SK-N-SH (cell line): Measurements from ENCODE around the gene ARL2BP. TPM values are rescaled to one million over a fixed set of nuclear protein-coding genes. Genes with fewer than 3 reads are reported as not detected.
A peak's percentile ranks its signal among the peaks of the same experiment; 100 is the strongest.

ENCODE experiments used
- CTCF ChIA-PET: fragments of 300-600, 350-600 bp; formaldehyde crosslinking; extraction: SDS; loops from one replicate; lab custom pipeline; 2021; lab: Yijun Ruan, JAX
- POLR2A ChIA-PET: fragments of 350-600 bp; sonication (Branson Sonifier 250); formaldehyde crosslinking; extraction: SDS; loops from one replicate; lab custom pipeline; 2020; ENCODE audit warnings: antibody characterized with exemption, inconsistent platforms; lab: Yijun Ruan, JAX
- DNase-seq: peaks from one replicate; pipeline ENCODE4 v3.0.0; 2012
- H2AFZ ChIP-seq: fragments of 200-600 bp; sonication (generic); 2 replicates; pipeline ENCODE4 v1.8.1; 2016; ENCODE audit warnings: antibody characterized with exemption, mild to moderate bottlenecking, low read depth
- H3F3A ChIP-seq: fragments of 200-600 bp; sonication (generic); replicated peaks from 2 replicates; pipeline ENCODE3; 2016; ENCODE audit warnings: antibody characterized with exemption, mild to moderate bottlenecking; ENCODE audit not compliant: insufficient read depth
- H3K27ac ChIP-seq, 2 experiments: fragments of 200-500 bp in 1 of 2; fragments of 200-600 bp in 1 of 2; sonication (Bioruptor generic) in 1 of 2; sonication (generic), shearing (Covaris generic) in 1 of 2; 2 replicates each; pipeline versions ENCODE4 v1.5.1 to v1.6.1; 2014 to 2016; ENCODE audit warnings: low read depth in 2 of 2, inconsistent platforms in 1 of 2, low read length in 1 of 2, mild to moderate bottlenecking in 1 of 2, mixed read lengths in 1 of 2
- H3K27me3 ChIP-seq: fragments of 200-600 bp; sonication (generic), shearing (Covaris generic); 2 replicates; pipeline ENCODE4 v1.6.1; 2016; ENCODE audit warnings: mixed run types; ENCODE audit not compliant: insufficient read depth
- H3K36me3 ChIP-seq, 2 experiments: fragments of 200-500 bp in 1 of 2; fragments of 200-600 bp in 1 of 2; sonication (Bioruptor generic) in 1 of 2; sonication (generic) in 1 of 2; replicated peaks in 1 of 2; 2 replicates each; pipeline versions ENCODE3 to v1.5.1; 2014 to 2016; ENCODE audit warnings: low read length in 1 of 2, mild to moderate bottlenecking in 1 of 2; ENCODE audit not compliant: insufficient read depth in 2 of 2, control insufficient read depth in 1 of 2
- H3K4me1 ChIP-seq, 2 experiments: fragments of 200-500 bp in 1 of 2; fragments of 200-600 bp in 1 of 2; sonication (Bioruptor generic) in 1 of 2; sonication (generic), shearing (Covaris generic) in 1 of 2; 2 replicates each; pipeline versions ENCODE4 v1.5.1 to v1.6.1; 2014 to 2016; ENCODE audit warnings: low read depth in 1 of 2, low read length in 1 of 2, mixed run types in 1 of 2; ENCODE audit not compliant: insufficient read depth in 2 of 2, control insufficient read depth in 1 of 2
- H3K4me2 ChIP-seq: fragments of 200-600 bp; sonication (generic), shearing (Covaris generic); 2 replicates; pipeline ENCODE4 v1.6.1; 2017; ENCODE audit warnings: mixed run types
- H3K4me3 ChIP-seq, 2 experiments: fragments of 200-500 bp in 1 of 2; fragments of 200-600 bp in 1 of 2; sonication (Bioruptor generic) in 1 of 2; sonication (generic), shearing (Covaris generic) in 1 of 2; 2 replicates each; pipeline versions ENCODE4 v1.5.1 to v1.8.1; 2014 to 2016; ENCODE audit warnings: low read depth in 2 of 2, inconsistent platforms in 1 of 2, low read length in 1 of 2, mild to moderate bottlenecking in 1 of 2, mixed read lengths in 1 of 2, moderate library complexity in 1 of 2
- H3K79me2 ChIP-seq: fragments of 200-600 bp; sonication (generic); 2 replicates; pipeline ENCODE4 v1.8.1; 2017; ENCODE audit warnings: mild to moderate bottlenecking; ENCODE audit not compliant: insufficient read depth
- H3K9ac ChIP-seq: fragments of 200-600 bp; sonication (generic); 2 replicates; pipeline ENCODE4 v1.6.1; 2017; ENCODE audit warnings: mixed run types
- H3K9me2 ChIP-seq: fragments of 200-600 bp; sonication (generic); 2 replicates; pipeline ENCODE4 v1.6.1; 2017; ENCODE audit warnings: mixed run types
- H3K9me3 ChIP-seq: fragments of 200-600 bp; sonication (generic); 2 replicates; pipeline ENCODE4 v1.6.1; 2017; ENCODE audit warnings: mixed run types, mild to moderate bottlenecking, moderate library complexity
- H4K20me1 ChIP-seq: fragments of 200-600 bp; sonication (generic); 2 replicates; pipeline ENCODE4 v1.6.1; 2017; ENCODE audit warnings: mild to moderate bottlenecking, mixed run types; ENCODE audit not compliant: insufficient read depth
- ELF1 ChIP-seq: IDR thresholded peaks from 2 replicates; pipeline ENCODE4 v1.4.0; 2012
- EP300 ChIP-seq, 2 experiments: IDR thresholded peaks; 2 replicates each; pipeline versions ENCODE4 v1.4.0 to v1.6.1; 2012; ENCODE audit warnings: borderline replicate concordance in 1 of 2, low read depth in 1 of 2, low read length in 1 of 2
- FOSL2 ChIP-seq: IDR thresholded peaks from 2 replicates; pipeline ENCODE4 v1.4.0; 2012; ENCODE audit warnings: low read depth, mild to moderate bottlenecking, moderate library complexity, borderline replicate concordance
- GATA2 ChIP-seq: sonication (generic); formaldehyde crosslinking; IDR thresholded peaks from 2 replicates; pipeline ENCODE4 v1.5.0; 2020; ENCODE audit warnings: mild to moderate bottlenecking, missing genetic modification reagents
- IRF3 ChIP-seq: fragments of 150-350 bp; IDR thresholded peaks from 2 replicates; pipeline ENCODE4 v1.6.1; 2016; ENCODE audit warnings: mild to moderate bottlenecking, low read depth, low read length
- NFIC ChIP-seq: IDR thresholded peaks from 2 replicates; pipeline ENCODE4 v1.4.0; 2012; ENCODE audit warnings: borderline replicate concordance
- NRF1 ChIP-seq: IDR thresholded peaks from 2 replicates; pipeline ENCODE4 v1.6.1; 2012; ENCODE audit warnings: low read depth, mild to moderate bottlenecking, low read length
- POLR2AphosphoS5 ChIP-seq: IDR thresholded peaks from 2 replicates; pipeline ENCODE4 v1.6.1; 2012; ENCODE audit warnings: low read depth, low read length
- RAD21 ChIP-seq: IDR thresholded peaks from 2 replicates; pipeline ENCODE4 v1.6.1; 2012; ENCODE audit warnings: mild to moderate bottlenecking, low read length
- RCOR1 ChIP-seq: fragments of 150-350 bp; IDR thresholded peaks from 2 replicates; pipeline ENCODE4 v1.6.1; 2017; ENCODE audit warnings: antibody characterized with exemption, low read length
- RXRA ChIP-seq: IDR thresholded peaks from 2 replicates; pipeline ENCODE4 v1.4.0; 2012; ENCODE audit warnings: low read depth, mild to moderate bottlenecking, borderline replicate concordance
- TCF12 ChIP-seq: IDR thresholded peaks from 2 replicates; pipeline ENCODE4 v1.4.0; 2012
- TEAD4 ChIP-seq: IDR thresholded peaks from 2 replicates; pipeline ENCODE4 v1.4.0; 2012; ENCODE audit warnings: mild to moderate bottlenecking, borderline replicate concordance; ENCODE audit not compliant: insufficient read depth
- USF2 ChIP-seq: fragments of 150-350 bp; IDR thresholded peaks from 2 replicates; pipeline ENCODE4 v1.6.1; 2017; ENCODE audit warnings: antibody characterized with exemption, low read length, low read depth, borderline replicate concordance
- WGBS: methylation state at CpG from one replicate; pipeline ENCODE4 v1.1.6; 2017; ENCODE audit warnings: low lambda C conversion rate; 5-methylcytosine and 5-hydroxymethylcytosine counted together
- polyA plus RNA-seq, 3 experiments: library from polyadenylated mRNA; depleted of rRNA; stranded (reverse); fragments of >200 nt; gene quantifications; 2 replicates each; pipeline ENCODE4 v1.2.3, GENCODE V29; 2012
- TF ChIP-seq, protein P1 (sequence below): IDR thresholded peaks from 2 replicates; pipeline ENCODE4 v1.4.0; 2012; ENCODE audit warnings: low read depth
- TF ChIP-seq, protein P2 (sequence below): fragments of 200-600 bp; sonication (generic); IDR thresholded peaks from 2 replicates; pipeline ENCODE4 v1.6.1; 2017; ENCODE audit warnings: antibody characterized with exemption, mild to moderate bottlenecking, moderate library complexity

ARL2BP gene
- polyA plus RNA-seq, 1 of the 3 experiments (the other 2 are of a cell fraction): 61.8 TPM

- H4K20me1 ChIP-seq: no peaks in the 10 kb centered on the region
- no peaks in the 10 kb centered on the region for H3K9me3 ChIP-seq
- H3F3A ChIP-seq: no peaks in the 10 kb centered on the region
- H3K36me3 ChIP-seq: no peaks in the 10 kb centered on the region
- peak; percentile 91 for DNase-seq
- POLR2A ChIA-PET: interaction anchor here (0.7 to 1.4 kb wide), 2 partner anchors 21 to 196 kb away, joined by 3 to 4 read pairs; partner anchors contain the start of genes ARL2BP and POLR2C
- H3K4me2 ChIP-seq: peak overlapping the region; percentile 52; the same call in 1 of the 2 replicates
- CTCF ChIA-PET: interaction anchor here (0.8 to 1.7 kb wide), 4 partner anchors 34 to 181 kb away, joined by 3 to 6 read pairs (median 3); no protein-coding TSS in a partner anchor
- H3K9ac ChIP-seq: peak overlapping the region; percentile 22; the same call in 1 of the 2 replicates
- H3K79me2 ChIP-seq: no peaks in the 10 kb centered on the region
- peaks cover 0 to 41% of the 10 kb centered on the region in 2 experiments; a peak in 2 of 4 replicates for H3K4me1 ChIP-seq
- H3K9me2 ChIP-seq: no peaks in the 10 kb centered on the region
- TF ChIP-seq RCOR1 (peak; percentile 58; the same call in 1 of the 2 replicates), EP300 (IDR thresholded peaks at IDR 0.05; ENCODE audit: borderline replicate concordance in 1 of 2, low read depth in 1 of 2, low read length in 1 of 2) (peak in 1 of 2 experiments; percentile 30; a peak in 1 of 4 replicates), ELF1 (no peak), NFIC (peak; percentile 39; the same call in 1 of the 2 replicates), GATA2 (CRISPR knock-in tag) (peak; percentile 85), FOSL2 (no peak), RXRA (no peak), RAD21 (0 out of 2 replicates have a peak, but pooled peaks have one; percentile 19)
- 48% methylated on average over 10 of the region's 16 CpGs for WGBS
- H2AFZ ChIP-seq: peak overlapping the region; percentile 71
- H3K4me3 ChIP-seq: peak overlapping the region in 1 of 2 experiments; percentile 25; a peak in 1 of 4 replicates
- H3K27me3 ChIP-seq: no peaks in the 10 kb centered on the region
- peak overlapping the region in 1 of 2 experiments; percentile 57; a peak in 1 of 4 replicates for H3K27ac ChIP-seq
Measured at GRCh38 chr16:57265850-57266530, 20.9 kb downstream of the ARL2BP start.

- Histone ChIP-seq H3K27me3 (no peaks in the 10 kb centered on the region), H3K27ac (peak overlapping the region in 1 of 2 experiments; percentile 57; a peak in 1 of 4 replicates), H3F3A (no peaks in the 10 kb centered on the region), H3K4me1 (peaks cover 0 to 41% of the 10 kb centered on the region in 2 experiments; a peak in 2 of 4 replicates), H3K9ac (peak overlapping the region; percentile 22; the same call in 1 of the 2 replicates), H2AFZ (peak overlapping the region; percentile 71), H4K20me1 (no peaks in the 10 kb centered on the region), H3K4me2 (peak overlapping the region; percentile 52; the same call in 1 of the 2 replicates), H3K9me2 (no peaks in the 10 kb centered on the region), H3K79me2 (no peaks in the 10 kb centered on the region), H3K36me3 (no peaks in the 10 kb centered on the region), H3K9me3 (no peaks in the 10 kb centered on the region), H3K4me3 (peak overlapping the region in 1 of 2 experiments; percentile 25; a peak in 1 of 4 replicates)
- peak; percentile 46 for DNase-seq
- CTCF ChIA-PET: interaction anchor here (0.8 to 1.7 kb wide), 4 partner anchors 33 to 182 kb away, joined by 3 to 6 read pairs (median 3); no protein-coding TSS in a partner anchor
- 54% methylated on average over 6 of the region's 6 CpGs for WGBS
- POLR2A ChIA-PET: interaction anchor here (1.4 kb wide), 1 partner anchor 22 kb away, joined by 4 read pairs; the partner anchor contains the start of gene ARL2BP
- TF ChIP-seq IRF3 (no peak), GATA2 (CRISPR knock-in tag) (no peak), TCF12 (no peak), TEAD4 (no peak), USF2 (no peak), EP300 (IDR thresholded peaks at IDR 0.05; ENCODE audit: borderline replicate concordance in 1 of 2, low read depth in 1 of 2, low read length in 1 of 2) (no peak), POLR2AphosphoS5 (no peak), NRF1 (no peak)
- TF ChIP-seq, protein P1, sequence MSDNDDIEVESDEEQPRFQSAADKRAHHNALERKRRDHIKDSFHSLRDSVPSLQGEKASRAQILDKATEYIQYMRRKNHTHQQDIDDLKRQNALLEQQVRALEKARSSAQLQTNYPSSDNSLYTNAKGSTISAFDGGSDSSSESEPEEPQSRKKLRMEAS: no peak
- TF ChIP-seq, protein P2, sequence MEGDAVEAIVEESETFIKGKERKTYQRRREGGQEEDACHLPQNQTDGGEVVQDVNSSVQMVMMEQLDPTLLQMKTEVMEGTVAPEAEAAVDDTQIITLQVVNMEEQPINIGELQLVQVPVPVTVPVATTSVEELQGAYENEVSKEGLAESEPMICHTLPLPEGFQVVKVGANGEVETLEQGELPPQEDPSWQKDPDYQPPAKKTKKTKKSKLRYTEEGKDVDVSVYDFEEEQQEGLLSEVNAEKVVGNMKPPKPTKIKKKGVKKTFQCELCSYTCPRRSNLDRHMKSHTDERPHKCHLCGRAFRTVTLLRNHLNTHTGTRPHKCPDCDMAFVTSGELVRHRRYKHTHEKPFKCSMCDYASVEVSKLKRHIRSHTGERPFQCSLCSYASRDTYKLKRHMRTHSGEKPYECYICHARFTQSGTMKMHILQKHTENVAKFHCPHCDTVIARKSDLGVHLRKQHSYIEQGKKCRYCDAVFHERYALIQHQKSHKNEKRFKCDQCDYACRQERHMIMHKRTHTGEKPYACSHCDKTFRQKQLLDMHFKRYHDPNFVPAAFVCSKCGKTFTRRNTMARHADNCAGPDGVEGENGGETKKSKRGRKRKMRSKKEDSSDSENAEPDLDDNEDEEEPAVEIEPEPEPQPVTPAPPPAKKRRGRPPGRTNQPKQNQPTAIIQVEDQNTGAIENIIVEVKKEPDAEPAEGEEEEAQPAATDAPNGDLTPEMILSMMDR: no peak
Measured at GRCh38 chr16:57266531-57267260, 21.6 kb downstream of the ARL2BP start.
